Measurements from ENCODE around the gene ALLC. TPM values are rescaled to one million over a fixed set of nuclear protein-coding genes. Genes with fewer than 3 reads are reported as not detected.

Gene ALLC
- total RNA-seq, 2 donors from 2014 or later, result 5.2 TPM; not detected in 1

- H3K9me3 ChIP-seq, result no peaks in the 10 kb centered on the region
- no peak for DNase-seq (ENCODE audit: low spot score)
- no peaks in the 10 kb centered on the region for H3K36me3 ChIP-seq
- WGBS, result 90% methylated on average over 14 of the region's 14 CpGs
- TF ChIP-seq CTCF (IDR thresholded peaks at IDR 0.05) (no peak), POLR2A (IDR thresholded peaks at IDR 0.05) (no peak), POLR2AphosphoS5 (IDR thresholded peaks at IDR 0.05) (no peak)
- H3K27ac ChIP-seq, result no peak overlapping the region
- no peaks in the 10 kb centered on the region for H3K4me1 ChIP-seq (replicated peaks)
- H3K4me3 ChIP-seq, result no peak overlapping the region
- no peaks in the 10 kb centered on the region for H3K27me3 ChIP-seq (replicated peaks; ENCODE audit: insufficient read depth)
- intact Hi-C loops (cut with DNase I), result loop anchor here (10.0 kb wide), 1 partner anchor 63 kb away; no protein-coding TSS in a partner anchor
These were observed 10.0 kb upstream of the ALLC start for GRCh38 chr2:3647831-3648651.

GRCh38 chr2:3648652-3649177, 9.3 kb upstream of the ALLC start:
- DNase-seq (ENCODE audit: low spot score), result no peak
- WGBS, result 92% methylated on average over 20 of the region's 20 CpGs
- Histone ChIP-seq H3K27me3 (replicated peaks; ENCODE audit: insufficient read depth) (no peaks in the 10 kb centered on the region), H3K9me3 (no peaks in the 10 kb centered on the region), H3K36me3 (no peaks in the 10 kb centered on the region), H3K27ac (no peak overlapping the region), H3K4me3 (no peak overlapping the region), H3K4me1 (replicated peaks) (no peaks in the 10 kb centered on the region)
- intact Hi-C loops (cut with DNase I), result loop anchor here (10.0 kb wide), 1 partner anchor 64 kb away; no protein-coding TSS in a partner anchor
- TF ChIP-seq CTCF (IDR thresholded peaks at IDR 0.05) (no peak), POLR2AphosphoS5 (IDR thresholded peaks at IDR 0.05) (no peak), POLR2A (IDR thresholded peaks at IDR 0.05) (no peak)

GRCh38 chr2:3649581-3649980, 8.4 kb upstream of the ALLC start:
- WGBS, result 91% methylated on average over 16 of the region's 16 CpGs

GRCh38 chr2:3650140-3650920, 7.7 kb upstream of the ALLC start:
- WGBS, result 79% methylated on average over 20 of the region's 20 CpGs
- intact Hi-C loops (cut with DNase I), result loop anchor here (5.0 kb wide), 2 partner anchors 228 to 348 kb away; no protein-coding TSS in a partner anchor
- no peak for TF ChIP-seq CTCF (IDR thresholded peaks at IDR 0.05)
- no peak for TF ChIP-seq POLR2A (IDR thresholded peaks at IDR 0.05)
- no peak for TF ChIP-seq POLR2AphosphoS5 (IDR thresholded peaks at IDR 0.05)
- H3K4me1 ChIP-seq (replicated peaks), result no peaks in the 10 kb centered on the region
- H3K9me3 ChIP-seq, result no peaks in the 10 kb centered on the region
- H3K27me3 ChIP-seq (replicated peaks; ENCODE audit: insufficient read depth), result no peaks in the 10 kb centered on the region
- no peak overlapping the region for H3K4me3 ChIP-seq
- H3K27ac ChIP-seq, result no peak overlapping the region
- H3K36me3 ChIP-seq, result no peaks in the 10 kb centered on the region
- no peak for DNase-seq (ENCODE audit: low spot score)

More at GRCh38 chr2:3649581-3649980, 8.4 kb upstream of the ALLC start:
- Histone ChIP-seq H3K27ac (no peak overlapping the region), H3K4me3 (no peak overlapping the region), H3K4me1 (replicated peaks) (no peaks in the 10 kb centered on the region), H3K36me3 (no peaks in the 10 kb centered on the region), H3K27me3 (replicated peaks; ENCODE audit: insufficient read depth) (no peaks in the 10 kb centered on the region), H3K9me3 (no peaks in the 10 kb centered on the region)
- no peak for TF ChIP-seq POLR2AphosphoS5 (IDR thresholded peaks at IDR 0.05)
- intact Hi-C loops (cut with DNase I), result loop anchor here (10.0 kb wide), 1 partner anchor 65 kb away; no protein-coding TSS in a partner anchor
- no peak for DNase-seq (ENCODE audit: low spot score)

All from prostate gland (tissue), 2 donors.